EL (cell line): Measurements from ENCODE around the gene ITGB3BP.
"Not testable (repeated sequence)": the region's sequence is repeated elsewhere in the genome, so short reads cannot be mapped to it uniquely, and the experiment has no call there.

Experiments
- DNase-seq: peaks from one replicate; pipeline ENCODE4 v3.0.0-alpha.2; 2016

Gene ITGB3BP, protein sequence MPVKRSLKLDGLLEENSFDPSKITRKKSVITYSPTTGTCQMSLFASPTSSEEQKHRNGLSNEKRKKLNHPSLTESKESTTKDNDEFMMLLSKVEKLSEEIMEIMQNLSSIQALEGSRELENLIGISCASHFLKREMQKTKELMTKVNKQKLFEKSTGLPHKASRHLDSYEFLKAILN

DNA sequence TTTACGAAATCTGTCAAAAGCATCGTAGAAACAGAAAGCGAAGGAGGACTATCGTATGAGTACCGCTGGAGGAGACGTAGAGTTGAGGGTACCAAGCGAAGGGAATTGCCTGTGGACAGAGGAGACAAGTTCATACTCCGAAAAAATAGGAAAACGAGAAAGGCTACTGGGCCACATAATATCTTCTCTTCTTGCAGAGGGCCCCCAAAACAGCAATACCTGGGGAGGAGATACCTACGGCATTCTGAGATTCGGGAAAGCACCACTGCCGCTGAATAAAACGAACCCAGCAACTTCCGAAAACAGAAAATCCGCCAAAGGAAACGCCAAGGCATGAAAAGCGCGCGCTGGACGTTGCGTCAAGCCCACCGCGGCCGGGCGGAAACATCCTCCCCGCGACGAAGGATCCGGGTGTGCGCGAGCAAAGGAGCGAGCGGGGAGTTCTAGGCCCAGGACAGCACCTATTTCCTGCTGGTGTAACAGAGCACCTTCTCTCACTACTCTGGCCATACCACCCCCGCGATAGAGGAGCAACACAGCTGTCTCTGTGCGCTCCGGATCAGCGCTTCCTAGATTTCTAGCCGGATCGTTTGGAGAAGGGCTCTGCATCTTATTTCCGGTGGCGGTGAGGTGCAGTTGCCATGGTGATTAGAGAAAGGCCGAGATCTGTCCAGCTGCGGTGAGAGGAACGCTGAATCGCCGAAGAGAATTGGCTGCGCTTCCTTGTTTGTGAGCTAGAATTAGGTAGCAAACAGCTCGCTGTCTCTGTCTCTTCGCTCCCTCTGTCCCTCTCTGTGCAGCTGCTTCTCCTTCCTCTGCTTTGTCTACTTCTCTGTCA lies at the start of gene ITGB3BP, which contains the start of gene EFCAB7:
Gene ITGB3BP (minus strand): TSS at position 335 of the 838 bp plus-strand sequence. CDS start 92 bp downstream, at position 243.
Gene EFCAB7 (plus strand): TSS at position 635 of the 838 bp plus-strand sequence. CDS start 2,048 bp downstream, outside the sequence.
- DNase-seq: peak; percentile 98

DNA sequence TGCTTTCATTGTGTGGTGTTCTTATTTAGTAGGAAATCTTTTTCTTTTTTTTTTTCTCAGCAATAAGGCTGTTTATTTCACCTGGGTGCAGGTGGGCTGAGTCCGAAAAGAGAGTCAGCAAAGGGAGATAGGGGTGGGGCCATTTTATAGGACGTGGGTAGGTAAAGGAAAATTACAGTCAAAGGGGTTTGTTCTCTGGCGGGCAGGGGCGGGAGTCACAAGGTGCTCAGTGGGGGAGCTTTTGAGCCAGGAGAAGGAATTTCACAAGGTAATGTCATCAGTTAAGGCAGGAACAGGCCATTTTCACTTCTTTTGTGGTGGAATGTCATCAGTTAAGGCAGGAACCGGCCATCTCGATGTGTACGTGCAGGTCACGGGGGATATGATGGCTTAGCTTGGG lies 49.7 kb upstream of the ITGB3BP start:
- DNase-seq: not testable (repeated sequence)

DNA sequence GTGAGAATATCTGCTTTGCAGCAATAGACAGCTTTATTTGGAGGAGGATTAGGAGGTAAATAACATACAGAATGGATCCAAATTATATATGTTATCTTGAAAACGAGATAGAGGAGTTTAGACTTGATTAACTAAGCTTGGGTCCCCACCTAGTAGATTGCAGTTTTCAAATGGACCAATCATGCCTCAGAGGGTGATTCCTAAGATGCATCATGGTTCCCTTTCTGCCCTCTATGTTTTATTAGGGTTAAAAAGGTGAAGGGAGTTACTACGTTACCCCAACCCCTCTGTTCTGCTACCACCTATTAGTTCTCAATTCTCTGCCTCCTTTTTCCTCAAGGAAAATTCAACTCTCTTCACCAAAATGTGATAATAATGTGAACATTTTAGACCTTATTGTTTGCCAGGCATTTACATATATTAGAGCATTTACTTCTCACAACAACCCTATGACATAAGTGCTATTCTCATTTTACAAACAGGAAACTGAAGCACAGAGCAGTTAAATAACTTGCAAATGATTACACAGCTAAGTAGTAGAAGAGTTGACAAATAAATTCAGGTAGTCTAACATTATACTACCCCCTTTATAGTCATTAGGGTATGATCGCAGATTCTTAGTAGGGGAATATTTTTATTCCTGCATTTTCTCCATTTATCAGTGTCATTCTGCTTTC lies 46.8 kb upstream of the ITGB3BP start:
- DNase-seq: no peak

DNA sequence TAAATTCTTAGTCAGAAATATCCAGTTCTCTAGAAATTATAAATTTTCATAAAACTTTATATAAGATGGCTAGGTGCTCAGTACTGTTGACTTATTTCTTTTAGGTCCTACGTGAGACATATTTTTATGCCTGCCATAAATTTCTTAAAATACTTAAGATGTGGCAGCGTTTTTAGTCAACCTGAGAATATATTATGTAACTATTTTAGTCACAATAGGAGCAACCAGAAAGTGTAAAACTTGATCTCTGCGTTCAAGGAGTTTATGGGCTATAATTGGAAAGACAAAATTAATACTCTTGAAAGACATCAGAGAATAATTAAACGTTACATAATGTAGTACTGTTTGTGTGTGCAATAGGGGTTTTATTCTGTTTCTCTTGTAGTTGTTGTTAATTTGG lies 46.0 kb upstream of the ITGB3BP start:
- DNase-seq: no peak

DNA sequence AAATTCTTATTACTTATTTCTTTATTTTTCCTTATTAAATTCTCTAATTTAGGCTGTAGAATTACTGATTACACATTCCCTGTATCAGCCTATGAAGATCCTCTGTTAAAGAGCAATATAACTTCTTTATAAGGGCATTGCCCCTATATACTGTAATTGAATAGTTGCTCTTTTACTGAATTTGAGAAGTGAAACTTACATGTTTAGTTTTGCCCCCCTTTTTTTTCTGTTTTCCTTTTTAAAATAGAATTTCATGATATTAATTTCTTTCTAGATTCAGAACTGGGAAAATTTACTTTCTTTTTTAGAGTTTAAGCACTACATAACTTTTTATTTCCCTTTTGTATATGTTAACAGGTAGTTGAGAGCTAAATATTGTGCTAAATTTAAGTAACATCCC lies 40.7 kb upstream of the ITGB3BP start:
- DNase-seq: no peak

DNA sequence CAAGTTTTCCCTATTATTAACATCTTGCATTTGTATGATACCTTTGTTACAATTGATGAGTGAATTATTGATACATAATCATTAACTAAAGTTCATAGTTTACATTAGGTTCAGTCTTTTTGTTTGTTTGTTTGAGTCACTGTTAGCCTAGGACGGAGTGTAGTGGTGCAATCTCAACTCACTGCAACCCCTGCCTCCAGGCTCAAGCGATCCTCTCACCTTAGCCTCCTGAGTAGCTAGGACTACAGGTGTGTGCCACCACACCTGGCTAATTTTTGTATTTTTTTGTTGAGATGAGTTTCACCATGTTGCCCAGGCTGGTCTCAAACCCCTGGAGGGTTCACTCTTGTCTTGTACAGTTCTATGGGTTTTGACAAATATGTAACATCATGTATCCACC lies 36.3 kb upstream of the ITGB3BP start:
- DNase-seq: no peak

DNA sequence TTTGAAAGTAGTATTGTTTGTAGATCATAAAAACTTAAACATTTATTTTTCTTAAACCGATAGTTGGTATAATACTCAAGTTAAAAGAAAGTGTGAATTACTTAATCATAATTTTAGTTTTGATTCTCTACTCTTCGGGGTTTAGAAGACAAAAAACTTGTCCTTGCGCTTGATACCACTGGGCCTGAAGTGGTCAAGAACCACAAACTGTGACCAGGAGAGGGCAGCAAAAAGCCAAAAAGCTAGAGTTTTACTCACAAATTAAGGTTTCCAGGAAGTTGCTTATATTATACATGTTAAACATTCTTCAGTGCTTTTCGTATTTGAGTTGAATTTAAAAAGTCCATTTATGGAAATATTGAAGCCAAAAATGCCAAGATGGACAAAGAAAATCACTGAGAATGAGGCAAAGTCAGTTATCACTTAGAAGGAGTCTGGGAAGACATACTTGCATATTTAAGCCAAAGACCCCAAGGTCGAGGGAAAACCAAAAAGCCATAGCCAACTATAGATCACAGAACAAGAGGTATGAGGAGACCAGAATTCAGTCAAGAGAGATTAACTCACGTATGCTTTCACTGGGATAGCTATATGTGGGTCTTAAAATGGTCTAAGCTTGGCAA lies 34.5 kb upstream of the ITGB3BP start:
- DNase-seq: peak; percentile 48

DNA sequence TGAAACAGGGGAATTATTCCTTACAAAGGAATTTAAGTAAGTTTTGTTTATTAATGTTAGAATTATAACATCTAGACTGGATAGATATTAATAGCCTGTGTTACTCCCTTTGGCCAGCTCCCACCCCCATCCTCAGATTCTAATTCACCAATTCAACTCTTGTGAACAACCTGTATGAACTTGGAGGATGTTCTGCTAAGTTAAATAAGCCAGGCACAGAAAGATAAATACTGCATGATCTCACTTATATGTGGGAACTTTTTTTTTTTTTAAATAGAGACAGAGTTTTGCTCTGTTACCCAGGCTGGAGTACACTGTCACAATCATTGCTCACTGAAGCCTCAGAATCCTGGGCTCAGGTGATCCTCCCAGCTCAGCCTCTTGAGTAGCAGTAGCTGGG lies 32.5 kb upstream of the ITGB3BP start:
- DNase-seq: no peak

DNA sequence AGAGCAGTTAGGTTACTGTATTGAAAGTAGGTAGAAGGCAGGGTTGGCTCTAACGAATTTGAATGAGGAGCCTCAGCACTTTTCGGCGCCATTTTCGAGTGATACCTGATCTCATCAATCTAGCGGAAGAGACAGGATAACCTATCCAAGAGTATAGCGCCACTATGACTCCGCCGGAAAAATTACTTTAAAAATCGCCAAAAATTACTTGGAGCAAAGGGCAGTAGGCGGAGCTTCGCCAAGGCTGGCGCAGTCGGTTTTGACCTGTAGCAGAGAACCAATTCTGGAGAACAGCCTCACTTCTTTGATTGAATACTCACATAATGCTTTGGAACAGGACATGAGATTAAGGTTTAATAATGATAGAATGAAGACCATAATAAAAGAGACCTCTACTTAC lies 25.9 kb upstream of the ITGB3BP start:
- no peak for DNase-seq

DNA sequence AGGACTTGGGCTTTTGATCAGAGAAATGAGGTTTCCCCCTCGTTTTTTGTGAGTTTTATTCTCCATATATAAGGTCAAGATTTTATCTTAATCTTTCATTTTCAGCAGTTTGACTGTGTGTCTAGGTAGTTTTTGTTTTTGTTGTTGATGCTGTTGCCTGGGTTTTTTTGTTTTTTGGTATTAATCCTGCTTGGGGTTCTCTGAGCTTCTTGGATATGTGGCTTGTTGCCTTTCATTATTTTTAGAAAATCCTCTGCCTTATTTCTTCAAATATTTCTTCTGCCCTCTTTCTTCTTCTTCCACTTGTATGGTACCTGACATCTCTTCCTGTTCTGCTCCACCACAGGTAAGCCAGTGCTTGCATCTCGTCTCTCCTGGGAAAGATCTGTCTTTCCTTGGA lies 25.3 kb upstream of the ITGB3BP start:
- no peak for DNase-seq

DNA sequence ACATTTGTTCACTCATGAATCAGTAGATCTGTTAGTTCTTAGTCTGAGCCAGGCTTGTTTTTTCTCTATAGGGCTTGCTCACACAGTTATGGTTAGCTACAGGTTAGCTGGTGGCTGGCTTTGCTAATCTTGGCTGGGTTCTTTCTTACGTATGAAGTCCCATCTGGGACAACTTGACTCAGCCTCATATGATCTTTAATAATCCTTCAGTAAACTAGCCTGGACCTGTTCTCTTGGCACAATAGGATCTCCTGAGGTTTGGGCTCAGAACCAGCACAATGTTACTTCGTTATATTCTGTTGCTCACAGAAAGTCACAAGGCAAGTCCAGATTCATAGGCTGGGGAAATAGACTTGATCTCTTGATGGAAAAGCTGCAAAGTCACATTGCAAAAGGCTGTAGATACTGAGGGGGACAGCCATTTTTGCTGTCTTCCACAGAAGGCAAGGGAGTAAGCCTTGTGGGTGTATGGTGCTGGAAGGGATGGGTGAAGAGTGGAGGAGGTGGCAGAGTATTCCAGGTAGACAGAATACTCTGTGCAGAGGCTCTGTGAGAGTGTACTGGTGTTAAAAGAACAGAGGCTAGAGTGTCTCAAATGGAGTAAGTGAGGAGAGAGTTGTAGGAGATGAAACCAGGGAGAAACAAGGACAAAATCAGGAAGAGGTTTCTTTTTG lies 24.7 kb upstream of the ITGB3BP start:
- DNase-seq: no peak

DNA sequence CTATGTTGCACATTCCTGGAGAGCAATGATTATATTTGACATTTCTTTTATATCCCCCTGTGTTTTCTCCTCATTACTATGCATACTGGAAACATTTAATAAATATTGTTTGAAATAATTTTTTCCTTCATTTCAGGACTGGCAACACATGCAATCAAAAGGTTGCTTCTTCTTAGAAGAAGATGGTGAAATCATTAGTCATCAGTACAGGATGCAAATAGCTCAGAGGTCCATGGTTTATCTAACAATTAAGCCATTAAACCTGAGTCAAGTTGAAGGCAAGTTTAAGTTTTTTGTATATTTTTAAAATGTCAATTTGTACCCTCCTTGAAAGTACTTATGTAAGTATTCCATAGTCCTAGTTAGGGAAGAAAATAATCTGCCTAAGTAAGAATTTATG lies 22.8 kb upstream of the ITGB3BP start:
- peak; percentile 34 for DNase-seq

DNA sequence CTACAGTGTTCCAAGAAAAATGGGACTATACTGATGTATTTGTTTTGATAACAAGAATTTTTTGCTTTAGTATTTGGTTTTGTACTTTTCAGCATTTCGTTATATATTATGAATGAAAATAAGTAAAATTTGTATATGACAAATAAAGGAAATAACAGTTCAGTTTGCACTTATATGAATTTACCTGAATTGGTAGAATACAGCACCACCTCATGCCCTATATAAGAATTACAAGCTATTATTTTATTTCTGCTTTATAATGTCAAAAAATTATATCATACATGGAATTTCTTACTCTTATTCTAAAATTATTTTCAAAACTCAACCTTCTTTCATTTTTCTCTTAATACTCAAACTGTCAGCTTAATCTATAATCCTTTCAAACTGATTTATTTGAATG lies 14.9 kb upstream of the ITGB3BP start:
- peak; percentile 5 for DNase-seq

DNA sequence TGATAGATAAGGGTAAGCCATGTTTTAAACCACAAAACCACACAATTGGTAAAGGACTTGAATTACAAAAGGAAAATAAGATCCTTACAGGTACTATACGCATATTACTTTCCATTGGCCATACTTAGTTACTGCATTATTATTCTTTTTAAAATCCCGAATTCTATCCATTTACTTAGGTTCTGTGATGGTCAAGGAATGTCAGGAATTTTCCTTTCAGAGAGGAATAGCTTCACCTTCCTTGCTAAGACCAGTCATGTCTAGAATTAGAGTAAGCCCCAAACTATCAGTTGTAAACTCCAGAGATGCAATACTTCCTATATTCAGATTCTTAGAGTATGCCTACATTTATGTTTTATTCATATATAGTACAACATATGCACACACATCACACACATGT lies 14.0 kb upstream of the ITGB3BP start:
- no peak for DNase-seq

DNA sequence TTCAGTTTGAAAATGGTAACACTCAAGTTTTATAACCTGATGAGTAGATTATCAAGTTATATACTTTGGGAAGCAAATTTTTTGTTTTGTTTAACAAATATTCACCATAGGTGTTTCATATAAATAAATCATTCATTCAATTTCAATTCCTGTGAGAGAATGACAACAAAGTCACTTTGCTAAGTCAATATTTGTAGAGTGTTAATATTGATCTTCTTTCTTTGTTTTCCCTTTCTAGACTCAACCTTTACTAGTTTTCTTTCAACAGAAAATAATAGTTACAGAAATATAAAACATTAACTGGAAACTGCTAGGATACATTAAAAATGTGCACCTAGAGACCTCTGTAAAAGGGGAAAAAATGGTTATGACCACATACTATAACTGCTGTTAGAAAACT lies 11.4 kb upstream of the ITGB3BP start:
- DNase-seq: no peak

DNA sequence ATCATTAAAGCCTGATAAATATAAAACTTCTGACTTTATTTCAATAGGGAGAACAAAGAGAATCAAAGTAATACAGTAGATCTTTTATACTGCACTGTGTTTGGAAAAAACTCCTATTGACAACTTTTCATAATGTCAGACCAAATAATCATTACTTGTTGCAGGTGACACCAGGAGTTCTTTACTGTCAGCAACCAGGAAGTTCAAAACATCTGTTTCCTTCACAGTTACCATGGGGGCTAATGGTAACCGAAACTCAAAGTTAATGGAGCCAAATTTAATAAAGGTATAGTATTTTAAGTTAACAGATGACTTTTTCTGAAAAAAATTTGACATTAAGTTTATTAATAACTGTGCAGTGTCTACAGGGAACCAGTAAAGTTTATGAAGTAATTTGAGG lies 10.9 kb upstream of the ITGB3BP start:
- DNase-seq: no peak

DNA sequence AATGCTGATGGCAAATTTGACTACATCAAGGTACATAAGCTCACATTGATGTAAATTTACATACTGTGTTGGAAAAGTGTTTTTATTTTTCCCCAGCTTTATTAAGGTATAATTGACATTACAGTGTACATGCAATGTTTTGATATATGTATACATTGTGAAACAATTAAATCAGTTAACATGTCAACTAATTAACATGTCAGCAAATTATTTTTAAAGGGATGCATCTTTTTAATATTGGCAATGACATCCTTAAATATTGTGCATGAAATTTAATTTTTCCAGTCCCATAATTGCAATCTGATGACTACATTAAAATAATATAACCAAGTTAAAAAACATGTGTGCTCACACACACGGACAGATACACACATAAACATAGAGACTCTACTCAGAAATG lies 9.7 kb upstream of the ITGB3BP start:
- no peak for DNase-seq

DNA sequence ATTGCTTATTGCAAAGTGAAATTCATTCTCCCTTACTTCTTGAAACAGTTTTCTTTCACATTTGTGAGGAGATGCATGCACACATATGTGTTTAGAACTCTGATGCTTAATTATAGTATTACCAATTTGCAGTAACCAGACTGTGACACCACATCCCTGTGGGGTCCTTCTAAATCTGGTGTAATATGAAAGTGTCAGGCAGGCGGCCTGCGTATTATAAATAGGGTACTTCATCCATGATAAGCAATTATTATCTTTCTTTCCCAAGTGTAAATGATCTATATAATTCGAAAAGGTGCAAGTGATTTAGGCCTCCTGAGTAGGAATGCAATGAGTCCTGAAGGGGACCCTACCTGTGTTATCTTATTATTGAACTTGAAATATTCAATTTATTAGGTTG lies 1.2 kb upstream of the ITGB3BP start:
- no peak for DNase-seq

DNA sequence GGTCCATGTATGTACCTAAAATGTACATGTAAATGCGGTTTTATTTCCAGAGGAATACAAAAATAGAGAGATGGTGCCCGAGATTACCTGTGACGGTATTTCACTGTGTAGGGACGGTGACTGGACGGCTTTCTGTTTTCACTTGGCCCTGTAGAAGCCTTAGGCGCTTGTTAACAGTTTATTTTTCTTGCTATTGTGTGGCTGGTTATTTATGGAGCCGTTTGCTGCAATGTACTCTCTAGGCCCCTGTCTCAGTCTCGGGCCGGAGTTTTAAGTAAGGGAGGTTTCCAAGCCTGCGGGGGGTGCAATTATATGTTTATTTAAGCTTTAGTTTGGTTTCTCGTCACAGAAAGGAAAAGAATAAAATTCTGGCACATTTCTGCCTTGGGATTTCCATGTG lies 713 bp upstream of the ITGB3BP start:
- peak; percentile 27 for DNase-seq

DNA sequence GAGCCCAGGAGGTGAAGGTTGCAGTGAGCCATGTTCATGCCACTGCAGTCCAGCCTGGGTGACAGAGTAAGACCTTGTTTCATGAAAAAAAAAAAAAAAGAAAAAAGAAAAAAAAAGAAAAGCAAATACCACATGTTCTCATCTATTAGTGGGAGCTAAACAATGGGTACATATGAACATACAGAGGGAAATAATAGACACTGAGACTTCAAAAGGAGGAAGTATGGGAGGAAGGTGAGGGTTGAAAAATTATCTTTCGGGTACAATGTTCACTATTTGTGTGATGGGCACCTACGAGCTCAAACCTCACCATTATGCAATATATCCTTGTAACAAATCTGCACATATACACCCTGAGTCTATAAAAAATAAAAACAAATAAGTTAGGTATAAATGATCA lies 6.4 kb downstream of the ITGB3BP start:
- no peak for DNase-seq

DNA sequence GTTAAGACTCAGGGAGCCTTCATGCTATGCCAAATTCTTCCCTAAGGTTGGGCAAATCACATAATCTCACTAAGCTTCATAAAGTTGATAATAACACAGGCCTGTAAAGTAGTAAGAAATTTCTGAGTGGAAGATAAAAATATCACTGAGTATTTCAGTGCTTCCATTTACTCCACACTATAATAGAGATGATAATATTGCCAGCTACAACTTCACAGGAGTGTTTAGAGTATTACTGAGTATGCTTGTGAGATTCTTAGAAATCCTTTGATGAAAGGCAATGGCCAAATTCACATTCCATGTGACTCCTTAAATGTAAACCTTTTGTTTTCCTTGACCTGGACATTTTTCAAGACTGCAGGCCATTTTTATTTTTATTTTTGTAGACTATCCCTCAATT lies 10.4 kb downstream of the ITGB3BP start:
- no peak for DNase-seq

DNA sequence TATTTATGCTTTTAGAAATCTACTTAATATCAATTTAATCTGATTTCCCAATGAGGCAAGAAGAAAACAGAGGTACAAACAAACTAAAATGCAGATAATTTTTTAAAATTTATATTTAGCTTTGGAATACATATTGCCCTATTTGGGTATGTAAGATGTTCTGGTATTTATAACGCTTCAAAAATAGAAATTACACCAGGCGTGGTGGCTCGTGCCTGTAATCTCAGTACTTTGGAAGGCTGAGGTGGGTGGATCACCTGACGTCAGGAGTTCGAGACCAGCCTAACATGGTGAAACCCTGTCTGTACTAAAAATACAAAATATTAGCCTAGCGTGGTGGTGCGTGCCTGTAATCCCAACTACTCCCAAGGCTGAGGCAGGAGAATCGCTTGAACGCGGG lies 13.3 kb downstream of the ITGB3BP start:
- DNase-seq: no peak

DNA sequence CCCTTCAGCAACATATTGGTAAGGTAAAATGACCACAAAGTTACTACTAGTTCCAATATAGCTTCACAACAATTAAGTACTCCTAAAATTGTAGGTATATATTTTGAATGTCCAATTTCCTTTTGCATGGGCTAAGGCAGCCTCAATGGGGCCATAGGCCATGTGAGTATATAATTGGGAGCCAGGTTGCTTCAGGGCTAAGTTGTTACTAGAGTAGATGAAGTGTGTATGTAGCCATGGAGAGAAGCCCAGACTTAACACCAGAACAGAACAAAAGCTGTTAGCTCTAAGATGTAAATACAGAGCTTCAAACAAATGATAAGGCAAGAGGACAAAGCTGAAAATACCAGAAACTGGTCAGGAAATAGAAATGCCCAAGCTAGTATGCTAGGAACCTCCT lies 16.2 kb downstream of the ITGB3BP start:
- no peak for DNase-seq
